HCT116 (cell line): ENCODE results near the gene SCAF4. TPM values are rescaled to one million over a fixed set of nuclear protein-coding genes. Genes with fewer than 3 reads are reported as not detected.

Experiments
- ATAC-seq: fragments of 200-7000 bp; cut with Tn5 transposase; 2 replicates; pipeline ENCODE4 v1.9.1; 2020; ENCODE audit warnings: mild to moderate bottlenecking, moderate library complexity
- BruUV-seq: library from RNA; stranded (reverse); fragments of 400-500 nt; replicated peaks from 2 replicates; lab custom pipeline; 2021; lab: Mats Ljungman, UMichigan
- CTCF ChIA-PET: fragments of 300-600 bp; sonication (Branson Sonifier 250); formaldehyde crosslinking; loops from one replicate; lab custom pipeline; 2021; ENCODE audit warnings: antibody characterized with exemption; lab: Charles Lee
- POLR2A ChIA-PET: fragments of 300-600, 350-600 bp; sonication (Branson Sonifier 250); formaldehyde crosslinking; loops from one replicate; lab custom pipeline; 2021; ENCODE audit warnings: antibody characterized with exemption; lab: Charles Lee
- RAD21 ChIA-PET, 2 experiments: fragments of 300-600 bp; sonication (Branson Sonifier 250); formaldehyde crosslinking; loops; one replicate each; lab custom pipeline; 2023; ENCODE audit warnings: low total read pairs in 2 of 2; ENCODE audit not compliant: uncharacterized antibody in 2 of 2, unreplicated experiment in 2 of 2, low non-redundant PET in 1 of 2; lab: Charles Lee
- DNase-seq: peaks from one replicate; pipeline ENCODE4 v3.0.0-alpha.2; 2010; ENCODE audit warnings: low read depth, low spot score
- H2AFZ ChIP-seq: fragments of 200-600 bp; shearing (Covaris generic), sonication (generic); 2 replicates; pipeline ENCODE4 v1.6.1; 2017; ENCODE audit warnings: low read depth, mixed run types, mixed read lengths, antibody characterized with exemption, low read length; ENCODE audit not compliant: poor library complexity, severe bottlenecking
- H3K27ac ChIP-seq: 2 replicates; pipeline ENCODE4 v1.5.1; 2012; ENCODE audit warnings: low read depth, low read length
- H3K27me3 ChIP-seq: fragments of 200-600 bp; sonication (generic); 2 replicates; pipeline ENCODE4 v1.6.1; 2016; ENCODE audit warnings: mixed run types, low read length, mixed read lengths; ENCODE audit not compliant: insufficient read depth
- H3K36me3 ChIP-seq, 2 experiments: fragments of 200-500 bp in 1 of 2; fragments of 200-600 bp in 1 of 2; sonication (Bioruptor generic) in 1 of 2; sonication (generic) in 1 of 2; 2 replicates each; pipeline versions ENCODE4 v1.5.1 to v1.6.1; 2014 to 2016; ENCODE audit warnings: low read length in 2 of 2, inconsistent platforms in 1 of 2, mixed read lengths in 1 of 2, mixed run types in 1 of 2; ENCODE audit not compliant: insufficient read depth in 2 of 2, control insufficient read depth in 1 of 2
- H3K4me1 ChIP-seq, 2 experiments: fragments of 200-600 bp in 1 of 2; sonication (generic) in 1 of 2; 2 replicates each; pipeline versions ENCODE4 v1.5.1 to v1.6.1; 2012 to 2017; ENCODE audit warnings: low read length in 2 of 2, inconsistent platforms in 1 of 2, mild to moderate bottlenecking in 1 of 2, mixed read lengths in 1 of 2, mixed run types in 1 of 2, moderate library complexity in 1 of 2; ENCODE audit not compliant: insufficient read depth in 2 of 2, control insufficient read depth in 1 of 2
- H3K4me2 ChIP-seq: fragments of 200-600 bp; sonication (generic); 2 replicates; pipeline ENCODE4 v1.6.1; 2017; ENCODE audit warnings: mixed run types, low read length, mixed read lengths
- H3K4me3 ChIP-seq, 2 experiments: fragments of 200-600 bp in 1 of 2; sonication (generic) in 1 of 2; replicated peaks in 1 of 2; 2 replicates each; pipeline ENCODE4 v1.5.1; 2011 to 2016; ENCODE audit warnings: low read length in 2 of 2, control low read depth in 1 of 2, low read depth in 1 of 2, mild to moderate bottlenecking in 1 of 2, mixed read lengths in 1 of 2, mixed run types in 1 of 2
- H3K79me2 ChIP-seq: fragments of 200-600 bp; sonication (generic); 2 replicates; pipeline ENCODE4 v1.6.1; 2017; ENCODE audit warnings: mild to moderate bottlenecking, mixed run types, low read length, moderate library complexity, mixed read lengths; ENCODE audit not compliant: insufficient read depth
- H3K9ac ChIP-seq: fragments of 200-600 bp; sonication (generic); 2 replicates; pipeline ENCODE4 v1.6.1; 2016; ENCODE audit warnings: low read length, mixed read lengths
- H3K9me2 ChIP-seq: fragments of 200-600 bp; sonication (generic), shearing (Covaris generic); 2 replicates; pipeline ENCODE4 v1.6.1; 2017; ENCODE audit warnings: mixed run types, mild to moderate bottlenecking, moderate library complexity; ENCODE audit not compliant: insufficient read depth
- H3K9me3 ChIP-seq, 2 experiments: fragments of 200-500 bp in 1 of 2; fragments of 200-600 bp in 1 of 2; sonication (Bioruptor generic) in 1 of 2; sonication (generic) in 1 of 2; 2 replicates each; pipeline ENCODE4 v1.6.1; 2014 to 2017; ENCODE audit warnings: low read length in 2 of 2, mixed read lengths in 2 of 2, inconsistent platforms in 1 of 2, low read depth in 1 of 2, mild to moderate bottlenecking in 1 of 2, mixed run types in 1 of 2, moderate library complexity in 1 of 2; ENCODE audit not compliant: control insufficient read depth in 1 of 2, insufficient read depth in 1 of 2
- H4K20me1 ChIP-seq: fragments of 200-600 bp; sonication (generic), shearing (Covaris generic); 2 replicates; pipeline ENCODE4 v1.6.1; 2017; ENCODE audit warnings: mixed run types, mild to moderate bottlenecking, moderate library complexity; ENCODE audit not compliant: insufficient read depth
- CBX3 ChIP-seq: IDR thresholded peaks from 2 replicates; pipeline ENCODE4 v1.6.1; 2012; ENCODE audit warnings: low read depth
- ELF1 ChIP-seq: IDR thresholded peaks from 2 replicates; pipeline ENCODE4 v1.6.1; 2012; ENCODE audit warnings: low read depth, borderline replicate concordance
- FOSL1 ChIP-seq: IDR thresholded peaks from 2 replicates; pipeline ENCODE4 v1.6.1; 2012; ENCODE audit warnings: low read depth
- JUND ChIP-seq: IDR thresholded peaks from 2 replicates; pipeline ENCODE4 v1.6.1; 2012
- POLR2A ChIP-seq: IDR thresholded peaks from 2 replicates; pipeline ENCODE4 v1.7.0; 2011; ENCODE audit warnings: borderline replicate concordance; ENCODE audit not compliant: insufficient read depth, insufficient read length; ENCODE audit errors: extremely low read depth
- POLR2AphosphoS5 ChIP-seq: IDR thresholded peaks from 2 replicates; pipeline ENCODE4 v1.6.1; 2011; ENCODE audit warnings: mild to moderate bottlenecking, low read depth, low read length, moderate library complexity
- RAD21 ChIP-seq: IDR thresholded peaks from 2 replicates; pipeline ENCODE4 v1.6.1; 2012; ENCODE audit warnings: low read depth, mild to moderate bottlenecking
- SIN3A ChIP-seq: IDR thresholded peaks from 2 replicates; pipeline ENCODE4 v1.6.1; 2012; ENCODE audit warnings: low read depth
- SP1 ChIP-seq: IDR thresholded peaks from 2 replicates; pipeline ENCODE4 v1.6.1; 2012; ENCODE audit warnings: low read depth
- SRF ChIP-seq: IDR thresholded peaks from 2 replicates; pipeline ENCODE4 v1.6.1; 2012; ENCODE audit warnings: low read depth
- TCF7L2 ChIP-seq: IDR thresholded peaks from 2 replicates; pipeline ENCODE4 v1.7.0; 2011; ENCODE audit warnings: borderline replicate concordance, inconsistent platforms; ENCODE audit not compliant: insufficient read depth, insufficient read length; ENCODE audit errors: extremely low read depth
- YY1 ChIP-seq: IDR thresholded peaks from 2 replicates; pipeline ENCODE4 v1.6.1; 2011; ENCODE audit warnings: low read length, low read depth, moderate library complexity, mild to moderate bottlenecking; ENCODE audit not compliant: insufficient replicate concordance; ENCODE audit errors: extremely low read depth
- ZFX ChIP-seq: fragments of 450-650 bp; IDR thresholded peaks from 2 replicates; pipeline ENCODE4 v1.6.1; 2017
- ZNF274 ChIP-seq: fragments of 200-500 bp; sonication (Bioruptor generic); IDR thresholded peaks from 2 replicates; pipeline ENCODE4 v1.6.1; 2014; ENCODE audit warnings: mild to moderate bottlenecking, low read depth, low read length, inconsistent platforms
- intact Hi-C: fragments of 100-400 bp; cut with micrococcal nuclease; formaldehyde crosslinking; loops from 2 replicates; pipeline ENCODE4 v1.10.0; 2022
- total RNA-seq: library from RNA; stranded (reverse); gene quantifications from one replicate; pipeline ENCODE4 v1.2.1, GENCODE V29; 2021; ENCODE audit not compliant: unreplicated experiment
- TF ChIP-seq, protein P1 (sequence below): IDR thresholded peaks from 2 replicates; pipeline ENCODE4 v1.6.1; 2012; ENCODE audit warnings: low read depth

SCAF4 gene
- total RNA-seq, 1 experiment from 2014 or later, result 31.1 TPM

DNA sequence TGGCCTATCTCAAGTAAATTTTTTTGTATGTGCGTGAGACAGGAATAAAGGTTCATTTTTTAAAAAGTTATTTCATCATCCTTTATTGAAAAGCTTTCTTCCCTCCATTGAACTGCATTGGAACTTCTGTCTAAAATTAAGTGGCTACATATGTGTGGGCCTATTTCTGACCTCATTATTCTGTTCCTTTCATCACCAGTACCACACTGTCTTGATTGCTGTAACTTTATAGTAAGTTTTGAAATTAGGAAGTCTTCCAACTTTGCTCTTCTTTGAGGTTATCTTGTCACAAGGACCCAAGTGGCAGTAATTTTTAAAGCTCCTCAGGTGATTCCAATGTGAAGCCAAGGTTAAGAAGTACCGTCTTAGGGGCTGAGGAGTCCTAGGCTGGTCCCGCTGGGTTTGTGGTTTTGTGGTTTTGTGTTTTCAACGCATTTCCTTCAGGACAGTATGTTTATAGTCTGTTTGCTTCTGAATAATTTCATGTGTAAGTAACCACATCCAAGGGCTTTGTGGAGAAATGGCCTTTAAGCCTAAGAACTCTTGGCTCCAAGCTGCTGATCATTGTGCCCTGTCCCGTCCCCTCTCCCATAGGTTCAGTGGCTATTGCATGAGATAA lies 12.4 kb upstream of the SCAF4 start:
- intact Hi-C loops, result no loop called here
- ChIA-PET RAD21 (no interaction called here), POLR2A (no interaction called here), CTCF (no interaction called here)
- H3K9me3 ChIP-seq, result peaks cover 0 to 4% of the 10 kb centered on the region in 2 experiments; a peak in 2 of 4 replicates
- no peak overlapping the region for H2AFZ ChIP-seq
- no peak for TF ChIP-seq ELF1
- no peak for TF ChIP-seq SP1
- TF ChIP-seq JUND, result no peak
- no peak for TF ChIP-seq CBX3
- no peak for TF ChIP-seq YY1
- TF ChIP-seq TCF7L2, result no peak
- no peak for TF ChIP-seq RAD21
- no peak for TF ChIP-seq ZNF274
- TF ChIP-seq SRF, result no peak
- TF ChIP-seq SIN3A, result no peak
- no peak for TF ChIP-seq FOSL1
- TF ChIP-seq, protein P1, sequence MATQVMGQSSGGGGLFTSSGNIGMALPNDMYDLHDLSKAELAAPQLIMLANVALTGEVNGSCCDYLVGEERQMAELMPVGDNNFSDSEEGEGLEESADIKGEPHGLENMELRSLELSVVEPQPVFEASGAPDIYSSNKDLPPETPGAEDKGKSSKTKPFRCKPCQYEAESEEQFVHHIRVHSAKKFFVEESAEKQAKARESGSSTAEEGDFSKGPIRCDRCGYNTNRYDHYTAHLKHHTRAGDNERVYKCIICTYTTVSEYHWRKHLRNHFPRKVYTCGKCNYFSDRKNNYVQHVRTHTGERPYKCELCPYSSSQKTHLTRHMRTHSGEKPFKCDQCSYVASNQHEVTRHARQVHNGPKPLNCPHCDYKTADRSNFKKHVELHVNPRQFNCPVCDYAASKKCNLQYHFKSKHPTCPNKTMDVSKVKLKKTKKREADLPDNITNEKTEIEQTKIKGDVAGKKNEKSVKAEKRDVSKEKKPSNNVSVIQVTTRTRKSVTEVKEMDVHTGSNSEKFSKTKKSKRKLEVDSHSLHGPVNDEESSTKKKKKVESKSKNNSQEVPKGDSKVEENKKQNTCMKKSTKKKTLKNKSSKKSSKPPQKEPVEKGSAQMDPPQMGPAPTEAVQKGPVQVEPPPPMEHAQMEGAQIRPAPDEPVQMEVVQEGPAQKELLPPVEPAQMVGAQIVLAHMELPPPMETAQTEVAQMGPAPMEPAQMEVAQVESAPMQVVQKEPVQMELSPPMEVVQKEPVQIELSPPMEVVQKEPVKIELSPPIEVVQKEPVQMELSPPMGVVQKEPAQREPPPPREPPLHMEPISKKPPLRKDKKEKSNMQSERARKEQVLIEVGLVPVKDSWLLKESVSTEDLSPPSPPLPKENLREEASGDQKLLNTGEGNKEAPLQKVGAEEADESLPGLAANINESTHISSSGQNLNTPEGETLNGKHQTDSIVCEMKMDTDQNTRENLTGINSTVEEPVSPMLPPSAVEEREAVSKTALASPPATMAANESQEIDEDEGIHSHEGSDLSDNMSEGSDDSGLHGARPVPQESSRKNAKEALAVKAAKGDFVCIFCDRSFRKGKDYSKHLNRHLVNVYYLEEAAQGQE, result no peak
- no peak for TF ChIP-seq POLR2AphosphoS5
- no peak for TF ChIP-seq POLR2A
- TF ChIP-seq ZFX, result no peak
- no peaks in the 10 kb centered on the region for H3K4me1 ChIP-seq
- H3K4me3 ChIP-seq, result no peak overlapping the region
- no peaks in the 10 kb centered on the region for H3K9me2 ChIP-seq
- no peaks in the 10 kb centered on the region for H3K79me2 ChIP-seq
- H3K4me2 ChIP-seq, result no peak overlapping the region
- H4K20me1 ChIP-seq, result no peaks in the 10 kb centered on the region
- no peaks in the 10 kb centered on the region for H3K36me3 ChIP-seq
- no peak overlapping the region for H3K9ac ChIP-seq
- BruUV-seq, result no TSS peak
- no peaks in the 10 kb centered on the region for H3K27me3 ChIP-seq
- ATAC-seq (no peak), DNase-seq (no peak)
- no peak overlapping the region for H3K27ac ChIP-seq
